ENCODE results near the gene IL10RB. TPM values are rescaled to one million over a fixed set of nuclear protein-coding genes. Genes with fewer than 3 reads are reported as not detected.

Gene IL10RB
- total and polyA plus RNA-seq, 8 donors = 24.0 to 48.2 (median 30.1) TPM

DNA sequence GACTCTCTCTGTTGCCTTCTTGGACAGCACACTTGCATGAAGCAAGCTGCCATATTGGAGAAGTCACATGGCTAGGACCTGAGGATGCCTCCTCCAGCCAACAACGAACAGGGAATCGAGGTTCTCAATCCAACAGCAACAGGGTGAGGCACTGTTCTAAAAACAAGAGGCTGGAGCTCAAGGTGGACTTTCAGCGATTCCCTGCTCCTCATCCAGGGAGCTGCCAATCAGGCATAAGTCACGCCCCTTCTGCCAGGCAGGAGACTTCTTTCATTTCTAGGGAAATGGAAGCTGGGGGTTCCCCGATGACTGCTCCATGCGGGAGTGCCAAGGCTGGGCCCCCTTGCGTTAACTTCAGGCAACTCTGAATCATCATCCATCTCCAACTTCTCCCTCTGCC is 35.9 kb downstream of the IL10RB start:
- Histone ChIP-seq H3K36me3 (peaks cover 0 to 10% of the 10 kb centered on the region in 2 donors), H3K4me1 (peaks cover 6 to 76% of the 10 kb centered on the region in 2 donors), H3K4me3 (no peak overlapping the region), H3K9me3 (no peaks in the 10 kb centered on the region), H3K27ac (peak overlapping the region; percentile 80 to 94), H3K27me3 (no peaks in the 10 kb centered on the region)
- DNase-seq (no peak), ATAC-seq (peak; percentile 30)
- intact Hi-C loops (cut with DNase I) = no loop called here
- TF ChIP-seq, protein P1, sequence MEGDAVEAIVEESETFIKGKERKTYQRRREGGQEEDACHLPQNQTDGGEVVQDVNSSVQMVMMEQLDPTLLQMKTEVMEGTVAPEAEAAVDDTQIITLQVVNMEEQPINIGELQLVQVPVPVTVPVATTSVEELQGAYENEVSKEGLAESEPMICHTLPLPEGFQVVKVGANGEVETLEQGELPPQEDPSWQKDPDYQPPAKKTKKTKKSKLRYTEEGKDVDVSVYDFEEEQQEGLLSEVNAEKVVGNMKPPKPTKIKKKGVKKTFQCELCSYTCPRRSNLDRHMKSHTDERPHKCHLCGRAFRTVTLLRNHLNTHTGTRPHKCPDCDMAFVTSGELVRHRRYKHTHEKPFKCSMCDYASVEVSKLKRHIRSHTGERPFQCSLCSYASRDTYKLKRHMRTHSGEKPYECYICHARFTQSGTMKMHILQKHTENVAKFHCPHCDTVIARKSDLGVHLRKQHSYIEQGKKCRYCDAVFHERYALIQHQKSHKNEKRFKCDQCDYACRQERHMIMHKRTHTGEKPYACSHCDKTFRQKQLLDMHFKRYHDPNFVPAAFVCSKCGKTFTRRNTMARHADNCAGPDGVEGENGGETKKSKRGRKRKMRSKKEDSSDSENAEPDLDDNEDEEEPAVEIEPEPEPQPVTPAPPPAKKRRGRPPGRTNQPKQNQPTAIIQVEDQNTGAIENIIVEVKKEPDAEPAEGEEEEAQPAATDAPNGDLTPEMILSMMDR (IDR thresholded peaks at IDR 0.05) = peak in 1 of 2 donors; percentile 15

DNA sequence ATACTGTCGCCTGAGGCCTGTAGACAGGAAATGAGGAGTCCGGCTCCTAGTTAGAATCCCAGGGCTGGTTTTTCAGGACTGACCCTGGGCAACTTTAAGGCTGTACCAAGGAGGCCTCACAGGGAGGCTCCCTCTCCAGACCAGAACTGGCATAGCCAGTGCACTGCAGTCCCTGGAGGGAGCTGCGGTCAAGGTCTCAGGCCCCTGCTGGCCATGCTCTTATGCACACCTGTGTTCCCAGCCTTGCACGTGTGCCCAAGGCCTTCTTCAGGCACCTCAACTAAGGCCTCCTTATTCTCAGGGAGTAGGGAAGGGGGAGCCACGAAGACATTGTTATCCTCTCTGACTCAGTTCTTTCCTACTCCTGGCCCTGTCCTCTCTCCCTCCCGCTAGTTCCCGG is 36.6 kb downstream of the IL10RB start:
- peak overlapping the region in 1 of 2 donors; percentile 94 for H3K27ac ChIP-seq
- no peaks in the 10 kb centered on the region for H3K9me3 ChIP-seq
- no peaks in the 10 kb centered on the region for H3K27me3 ChIP-seq
- peaks cover 0 to 3% of the 10 kb centered on the region in 2 donors for H3K36me3 ChIP-seq
- DNase-seq = no peak
- H3K4me3 ChIP-seq = no peak overlapping the region
- no peak for ATAC-seq
- TF ChIP-seq, protein P1 (IDR thresholded peaks at IDR 0.05) = no peak
- peaks cover 6 to 75% of the 10 kb centered on the region in 2 donors for H3K4me1 ChIP-seq
- intact Hi-C loops (cut with DNase I) = no loop called here

- Histone ChIP-seq H3K4me1 (peaks cover 6 to 50% of the 10 kb centered on the region in 2 donors), H3K9me3 (peaks cover 0 to 6% of the 10 kb centered on the region in 2 donors), H3K36me3 (no peaks in the 10 kb centered on the region), H3K4me3 (no peak overlapping the region), H3K27me3 (no peaks in the 10 kb centered on the region), H3K27ac (peak overlapping the region in 1 of 2 donors; percentile 88)
- TF ChIP-seq, protein P1 (IDR thresholded peaks at IDR 0.05) = no peak
- DNase-seq (no peak), ATAC-seq (no peak)
- intact Hi-C loops (cut with DNase I) = no loop called here
Observed at GRCh38 chr21:33305344-33305671, 39.1 kb downstream of the IL10RB start.

DNA sequence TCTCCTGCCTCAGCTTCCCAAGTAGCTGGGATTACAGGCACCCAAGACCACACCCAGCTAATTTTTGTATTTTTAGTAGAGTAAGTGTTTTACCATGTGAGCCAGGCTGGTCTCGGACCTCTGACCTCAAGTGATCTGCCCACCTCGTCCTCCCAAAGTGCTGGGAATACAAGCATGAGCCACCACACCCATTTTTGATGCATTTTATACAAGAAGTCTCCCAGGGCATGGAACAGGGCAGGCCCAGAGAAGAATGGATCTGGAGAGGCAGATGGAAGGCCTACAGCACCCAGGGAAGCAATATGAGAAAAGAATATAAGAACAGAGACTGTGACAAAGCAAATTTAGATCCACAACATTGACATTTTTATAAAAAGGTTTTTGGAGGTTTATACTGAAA is 39.8 kb downstream of the IL10RB start:
- Histone ChIP-seq H3K27ac (no peak overlapping the region), H3K4me3 (no peak overlapping the region), H3K4me1 (peaks cover 0 to 44% of the 10 kb centered on the region in 2 donors), H3K9me3 (peaks cover 0 to 6% of the 10 kb centered on the region in 2 donors), H3K36me3 (no peaks in the 10 kb centered on the region), H3K27me3 (no peaks in the 10 kb centered on the region)
- no peak for DNase-seq
- ATAC-seq = no peak
- intact Hi-C loops (cut with DNase I) = no loop called here
- TF ChIP-seq, protein P1 (IDR thresholded peaks at IDR 0.05) = no peak

DNA sequence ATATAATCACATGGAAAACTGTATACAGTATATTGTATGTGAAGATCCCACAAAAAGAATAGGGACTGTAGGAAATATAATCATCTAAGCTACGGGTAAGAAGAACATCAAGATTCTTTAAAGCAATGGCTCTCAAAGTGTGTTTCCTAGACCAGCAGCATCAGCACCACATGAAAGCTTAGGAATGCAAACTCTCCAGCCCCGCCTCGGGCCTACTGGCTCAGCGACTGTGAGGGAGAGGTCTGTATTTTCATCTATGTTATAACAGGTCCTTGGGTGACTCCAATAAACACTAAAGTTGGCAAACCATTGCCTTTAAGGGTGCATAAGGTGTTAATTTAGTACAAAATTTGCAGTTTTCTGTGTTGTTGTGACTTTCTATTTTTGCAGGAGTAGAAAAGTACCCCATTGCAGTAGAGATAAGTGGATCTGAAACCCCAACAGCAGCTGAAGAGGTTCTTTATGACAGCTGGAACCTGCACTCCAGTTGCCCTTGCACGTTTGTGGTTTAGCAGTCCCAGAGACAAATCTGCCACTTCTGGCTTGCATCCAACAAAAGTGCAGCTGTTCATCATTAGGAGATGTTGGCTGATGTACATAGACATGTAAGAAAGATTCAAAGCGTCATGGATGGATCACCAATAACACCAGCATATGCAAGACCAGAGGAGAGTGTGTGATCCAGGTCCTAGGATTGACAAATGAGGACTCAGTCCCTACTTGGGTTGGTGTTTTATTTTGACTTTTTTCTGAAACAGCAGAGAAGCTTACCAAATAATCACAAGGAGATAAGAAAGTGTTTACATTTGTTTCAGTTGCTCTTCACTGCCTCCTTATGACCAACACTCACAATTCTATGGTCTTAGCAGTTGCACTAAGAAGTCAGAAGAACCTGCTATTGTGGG is 42.7 kb downstream of the IL10RB start:
- no peaks in the 10 kb centered on the region for H3K27me3 ChIP-seq
- peaks cover 0 to 18% of the 10 kb centered on the region in 2 donors for H3K4me1 ChIP-seq
- TF ChIP-seq, protein P1 (IDR thresholded peaks at IDR 0.05) = no peak
- DNase-seq = peak in 2 of 4 donors; percentile 32 to 37
- no peak for ATAC-seq
- H3K4me3 ChIP-seq = no peak overlapping the region
- H3K9me3 ChIP-seq = peaks cover 0 to 6% of the 10 kb centered on the region in 2 donors
- H3K27ac ChIP-seq = no peak overlapping the region
- H3K36me3 ChIP-seq = no peaks in the 10 kb centered on the region
- intact Hi-C loops (cut with DNase I) = no loop called here

Measured in left lung (tissue), 10 donors.